ENCODE data around the gene TAMM41.
"Not testable (repeated sequence)": the region's sequence is repeated elsewhere in the genome, so short reads cannot be mapped to it uniquely, and the experiment has no call there.

Gene TAMM41, protein sequence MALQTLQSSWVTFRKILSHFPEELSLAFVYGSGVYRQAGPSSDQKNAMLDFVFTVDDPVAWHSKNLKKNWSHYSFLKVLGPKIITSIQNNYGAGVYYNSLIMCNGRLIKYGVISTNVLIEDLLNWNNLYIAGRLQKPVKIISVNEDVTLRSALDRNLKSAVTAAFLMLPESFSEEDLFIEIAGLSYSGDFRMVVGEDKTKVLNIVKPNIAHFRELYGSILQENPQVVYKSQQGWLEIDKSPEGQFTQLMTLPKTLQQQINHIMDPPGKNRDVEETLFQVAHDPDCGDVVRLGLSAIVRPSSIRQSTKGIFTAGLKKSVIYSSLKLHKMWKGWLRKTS

DNA sequence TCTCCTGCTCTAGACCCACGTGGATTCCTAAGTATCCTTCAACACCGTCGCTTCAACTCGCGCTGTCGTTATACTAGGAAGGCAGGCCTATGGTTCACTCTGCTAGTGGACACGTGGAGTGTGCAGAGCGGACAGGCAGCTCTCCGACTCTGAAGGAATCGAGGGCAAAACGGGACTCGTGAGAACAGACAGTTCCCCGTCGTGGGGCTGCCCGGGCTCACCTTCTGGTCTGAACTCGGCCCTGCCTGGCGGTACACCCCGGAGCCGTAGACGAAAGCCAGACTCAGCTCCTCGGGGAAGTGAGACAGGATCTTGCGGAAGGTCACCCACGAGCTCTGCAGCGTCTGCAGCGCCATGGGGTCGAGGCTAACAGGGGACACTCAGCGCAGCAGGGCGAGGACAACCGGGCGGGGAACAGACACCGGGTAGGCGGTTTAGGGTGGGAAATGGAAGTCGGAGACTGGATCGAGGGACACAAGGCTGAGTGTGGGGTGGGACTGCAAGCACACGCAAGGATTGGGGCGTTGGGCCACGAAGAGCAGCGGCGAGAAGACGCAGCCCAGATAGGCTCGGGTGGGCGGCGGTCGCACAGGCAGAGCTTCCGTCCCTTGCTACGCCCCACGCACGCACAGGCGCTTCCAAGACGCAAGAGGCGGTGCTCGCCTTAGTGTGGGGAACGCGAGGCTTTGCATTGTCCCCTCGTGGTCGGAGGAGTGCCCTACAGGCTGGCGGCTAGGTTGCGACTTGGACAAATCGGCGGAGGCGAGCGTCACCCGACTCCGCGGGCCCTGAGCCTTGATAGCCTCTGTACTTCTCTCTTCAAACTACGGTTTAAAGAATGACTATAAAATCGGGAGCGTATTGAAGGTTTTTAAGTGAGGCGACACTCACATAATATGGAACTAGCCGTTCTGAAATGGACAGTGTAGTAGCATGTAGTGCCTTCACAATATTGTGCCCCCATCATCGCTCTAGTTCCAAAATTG lies at the start of gene TAMM41:
Gene TAMM41 (minus strand): TSS at position 605 of the 986 bp plus-strand sequence. CDS start 249 bp downstream, at position 356.
- DNase-seq (ENCODE audit: low spot score): peak; percentile 94
- TF ChIP-seq, protein P1, sequence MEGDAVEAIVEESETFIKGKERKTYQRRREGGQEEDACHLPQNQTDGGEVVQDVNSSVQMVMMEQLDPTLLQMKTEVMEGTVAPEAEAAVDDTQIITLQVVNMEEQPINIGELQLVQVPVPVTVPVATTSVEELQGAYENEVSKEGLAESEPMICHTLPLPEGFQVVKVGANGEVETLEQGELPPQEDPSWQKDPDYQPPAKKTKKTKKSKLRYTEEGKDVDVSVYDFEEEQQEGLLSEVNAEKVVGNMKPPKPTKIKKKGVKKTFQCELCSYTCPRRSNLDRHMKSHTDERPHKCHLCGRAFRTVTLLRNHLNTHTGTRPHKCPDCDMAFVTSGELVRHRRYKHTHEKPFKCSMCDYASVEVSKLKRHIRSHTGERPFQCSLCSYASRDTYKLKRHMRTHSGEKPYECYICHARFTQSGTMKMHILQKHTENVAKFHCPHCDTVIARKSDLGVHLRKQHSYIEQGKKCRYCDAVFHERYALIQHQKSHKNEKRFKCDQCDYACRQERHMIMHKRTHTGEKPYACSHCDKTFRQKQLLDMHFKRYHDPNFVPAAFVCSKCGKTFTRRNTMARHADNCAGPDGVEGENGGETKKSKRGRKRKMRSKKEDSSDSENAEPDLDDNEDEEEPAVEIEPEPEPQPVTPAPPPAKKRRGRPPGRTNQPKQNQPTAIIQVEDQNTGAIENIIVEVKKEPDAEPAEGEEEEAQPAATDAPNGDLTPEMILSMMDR (IDR thresholded peaks at IDR 0.05; ENCODE audit: borderline replicate concordance, control extremely low read depth, extremely low read depth, insufficient read depth, missing control alignments): peak; percentile 85
- in situ Hi-C loops (cut with MboI; ENCODE audit: low sequenced_read_pairs, unreplicated experiment): no loop called here

DNA sequence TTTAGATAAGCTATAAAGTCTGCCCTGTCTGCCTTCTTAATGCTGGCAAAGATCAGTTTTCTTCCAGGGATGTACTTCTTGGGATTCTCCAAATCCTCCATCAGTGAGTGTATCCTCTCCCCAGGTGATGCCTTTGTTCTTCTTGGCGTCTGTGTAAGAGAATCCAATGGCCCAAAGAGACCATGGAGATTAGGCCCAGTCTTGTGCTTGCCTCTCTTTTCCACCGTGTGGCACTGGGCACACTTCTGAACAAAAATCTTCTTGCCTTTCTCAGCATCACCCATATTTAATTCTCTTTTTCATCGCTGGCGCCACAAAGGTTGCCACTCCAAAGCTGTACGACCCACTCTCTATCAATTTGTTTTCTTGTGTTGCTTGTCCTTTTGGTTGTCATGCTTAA lies 32.2 kb upstream of the TAMM41 start:
- TF ChIP-seq, protein P1 (IDR thresholded peaks at IDR 0.05; ENCODE audit: borderline replicate concordance, control extremely low read depth, extremely low read depth, insufficient read depth, missing control alignments): no peak
- no peak for DNase-seq (ENCODE audit: low spot score)
- in situ Hi-C loops (cut with MboI; ENCODE audit: low sequenced_read_pairs, unreplicated experiment): no loop called here

DNA sequence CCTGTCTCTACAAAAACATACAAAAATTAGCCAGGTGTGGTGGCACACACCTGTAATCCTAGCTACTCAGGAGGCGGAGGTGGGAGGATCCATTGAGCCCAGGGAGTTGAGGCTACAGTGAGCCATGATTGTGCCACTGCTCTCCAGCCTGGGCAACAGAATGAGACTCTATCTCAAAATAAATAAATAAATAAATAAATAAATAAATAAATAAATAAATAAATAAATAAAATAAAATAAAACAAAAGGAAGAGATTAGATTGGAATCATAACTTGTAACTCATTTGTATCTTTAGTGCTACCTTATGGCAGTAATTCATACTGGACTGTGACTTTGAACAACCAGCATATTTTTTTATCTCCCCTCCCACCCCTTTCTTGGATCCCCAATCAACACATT lies 28.0 kb upstream of the TAMM41 start:
- in situ Hi-C loops (cut with MboI; ENCODE audit: low sequenced_read_pairs, unreplicated experiment); DNase-seq (ENCODE audit: low spot score): not testable (repeated sequence)

DNA sequence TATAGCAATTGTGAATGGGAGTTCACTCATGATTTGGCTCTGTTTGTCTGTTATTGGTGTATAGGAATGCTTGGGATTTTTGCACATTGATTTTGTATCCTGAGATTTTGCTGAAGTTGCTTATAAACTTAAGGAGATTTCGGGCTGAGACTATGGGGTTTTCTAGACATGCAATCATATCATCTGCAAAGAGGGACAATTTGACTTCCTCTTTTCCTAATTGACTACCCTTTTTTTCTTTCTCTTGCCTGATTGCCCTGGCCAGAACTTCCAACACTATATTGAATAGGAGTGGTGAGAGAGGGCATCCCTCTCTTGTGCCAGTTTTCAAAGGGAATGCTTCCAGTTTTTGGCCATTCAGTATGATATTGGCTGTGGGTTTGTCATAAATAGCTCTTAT lies 17.1 kb upstream of the TAMM41 start:
- DNase-seq (ENCODE audit: low spot score); in situ Hi-C loops (cut with MboI; ENCODE audit: low sequenced_read_pairs, unreplicated experiment): not testable (repeated sequence)

DNA sequence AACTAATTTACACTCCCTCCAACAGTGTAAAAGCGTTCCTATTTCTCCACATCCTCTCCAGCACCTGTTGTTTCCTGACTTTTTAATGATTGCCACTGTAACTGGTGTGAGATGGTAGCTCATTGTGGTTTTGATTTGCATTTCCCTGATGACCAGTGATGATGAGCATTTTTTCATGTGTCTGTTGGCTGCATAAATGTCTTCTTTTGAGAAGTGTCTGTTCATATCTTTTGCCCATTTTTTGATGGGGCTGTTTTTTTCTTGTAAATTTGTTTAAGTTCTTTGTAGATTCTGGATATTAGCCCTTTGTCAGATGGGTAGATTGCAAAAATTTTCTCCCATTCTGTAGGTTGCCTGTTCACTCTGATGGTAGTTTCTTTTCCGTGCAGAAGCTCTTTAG lies 15.9 kb upstream of the TAMM41 start:
- in situ Hi-C loops (cut with MboI; ENCODE audit: low sequenced_read_pairs, unreplicated experiment); DNase-seq (ENCODE audit: low spot score): not testable (repeated sequence)

DNA sequence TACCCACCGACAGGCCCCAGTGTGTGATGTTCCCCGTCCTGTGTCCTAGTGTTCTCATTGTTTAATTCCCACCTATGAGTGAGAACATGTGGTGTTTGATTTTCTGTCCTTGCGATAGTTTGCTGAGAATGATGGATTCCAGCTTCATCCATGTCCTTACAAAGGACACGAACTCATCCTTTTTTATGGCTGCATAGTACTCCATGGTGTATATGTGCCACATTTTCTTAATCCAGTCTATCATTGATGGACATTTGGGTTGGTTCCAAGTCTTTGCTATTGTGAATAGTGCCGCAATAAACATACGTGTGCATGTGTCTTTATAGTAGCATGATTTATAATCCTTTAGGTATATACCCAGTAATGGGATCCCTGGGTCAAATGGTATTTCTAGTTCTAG lies 15.5 kb upstream of the TAMM41 start:
- in situ Hi-C loops (cut with MboI; ENCODE audit: low sequenced_read_pairs, unreplicated experiment); DNase-seq (ENCODE audit: low spot score): not testable (repeated sequence)

DNA sequence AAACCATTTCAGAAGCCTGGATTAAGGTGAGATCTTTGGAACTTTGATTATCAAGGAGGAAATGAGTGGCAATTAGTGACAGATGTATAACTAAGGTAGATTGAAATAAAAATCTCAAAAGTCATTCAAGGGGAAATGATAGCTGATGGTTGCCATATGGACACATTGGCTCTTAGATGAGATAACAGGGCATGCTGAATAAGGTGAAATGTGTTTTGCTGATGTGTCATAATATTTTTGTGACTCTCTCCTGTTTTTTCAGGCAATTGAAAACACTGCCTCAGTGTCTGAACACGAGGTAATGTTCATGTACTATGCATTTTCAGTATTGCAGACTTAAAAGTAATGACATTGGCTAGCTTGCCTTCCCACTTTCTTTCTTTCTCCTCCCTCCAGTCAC lies 13.5 kb upstream of the TAMM41 start:
- DNase-seq (ENCODE audit: low spot score); in situ Hi-C loops (cut with MboI; ENCODE audit: low sequenced_read_pairs, unreplicated experiment): not testable (repeated sequence)

DNA sequence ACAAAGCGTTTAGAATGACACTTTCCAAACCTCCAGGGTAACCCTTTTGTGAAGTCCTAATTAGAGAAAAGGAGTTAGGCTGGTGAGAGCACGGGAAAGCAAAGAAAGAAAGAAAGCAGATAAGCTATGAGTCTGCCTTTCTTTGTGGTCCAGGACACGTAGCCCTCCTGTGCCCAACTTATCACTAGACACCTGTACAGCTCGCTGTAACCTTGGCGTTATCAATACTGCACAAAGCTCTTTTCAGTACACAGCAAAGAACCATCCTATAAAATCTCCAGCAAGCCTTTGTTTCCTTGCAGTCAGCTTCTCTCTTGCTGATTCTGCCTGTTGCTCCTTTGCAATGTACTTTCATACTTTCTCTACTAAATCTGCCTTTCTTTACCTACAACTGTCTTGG lies 6.8 kb upstream of the TAMM41 start:
- no peak for DNase-seq (ENCODE audit: low spot score)
- TF ChIP-seq, protein P1 (IDR thresholded peaks at IDR 0.05; ENCODE audit: borderline replicate concordance, control extremely low read depth, extremely low read depth, insufficient read depth, missing control alignments): no peak
- in situ Hi-C loops (cut with MboI; ENCODE audit: low sequenced_read_pairs, unreplicated experiment): no loop called here

DNA sequence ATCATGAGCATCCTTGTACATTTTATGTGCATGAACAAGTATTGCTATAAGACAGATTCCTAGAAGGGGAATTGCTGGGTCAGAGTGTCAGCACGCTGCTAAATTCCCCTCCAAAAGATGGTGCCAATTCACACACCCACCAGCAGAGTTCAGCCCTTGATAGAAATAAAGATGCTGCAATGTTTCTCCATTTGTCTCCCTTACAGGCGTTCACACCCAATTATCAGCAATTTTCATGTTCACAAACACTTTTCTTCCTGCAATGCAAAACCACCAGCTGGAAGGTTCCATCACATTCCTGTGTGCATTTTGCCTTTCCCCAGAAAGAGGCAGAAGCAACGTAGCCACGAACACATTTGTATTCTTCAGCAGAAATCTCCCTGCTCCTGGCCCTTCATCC lies 3.3 kb upstream of the TAMM41 start:
- in situ Hi-C loops (cut with MboI; ENCODE audit: low sequenced_read_pairs, unreplicated experiment): no loop called here
- DNase-seq (ENCODE audit: low spot score): no peak
- TF ChIP-seq, protein P1 (IDR thresholded peaks at IDR 0.05; ENCODE audit: borderline replicate concordance, control extremely low read depth, extremely low read depth, insufficient read depth, missing control alignments): no peak

Data from GM13976 (cell line).